Epithelial cell of proximal tubule (primary cell): Measurements from ENCODE around the gene DOK7. TPM values are rescaled to one million over a fixed set of nuclear protein-coding genes. Genes with fewer than 3 reads are reported as not detected.

Experiments used
- DNase-seq: peaks from one replicate; pipeline ENCODE4 v3.0.0-alpha.2; 2011; ENCODE audit warnings: low read depth
- H3K4me3 ChIP-seq: 2 replicates; pipeline ENCODE4 v1.5.1; 2011; ENCODE audit warnings: low read depth, mild to moderate bottlenecking, low read length
- total RNA-seq: library from RNA; depleted of rRNA; stranded (reverse); fragments of >200 nt; gene quantifications from 2 replicates; pipeline ENCODE4 v1.2.3, GENCODE V29; 2015
- TF ChIP-seq, protein P1 (sequence below): conservative IDR thresholded peaks from 2 replicates; pipeline ENCODE4 v1.5.1; 2012; ENCODE audit warnings: low read depth, mild to moderate bottlenecking, low read length

Gene DOK7
- total RNA-seq, 1 donor from 2014 or later: 0.81 TPM

DNA sequence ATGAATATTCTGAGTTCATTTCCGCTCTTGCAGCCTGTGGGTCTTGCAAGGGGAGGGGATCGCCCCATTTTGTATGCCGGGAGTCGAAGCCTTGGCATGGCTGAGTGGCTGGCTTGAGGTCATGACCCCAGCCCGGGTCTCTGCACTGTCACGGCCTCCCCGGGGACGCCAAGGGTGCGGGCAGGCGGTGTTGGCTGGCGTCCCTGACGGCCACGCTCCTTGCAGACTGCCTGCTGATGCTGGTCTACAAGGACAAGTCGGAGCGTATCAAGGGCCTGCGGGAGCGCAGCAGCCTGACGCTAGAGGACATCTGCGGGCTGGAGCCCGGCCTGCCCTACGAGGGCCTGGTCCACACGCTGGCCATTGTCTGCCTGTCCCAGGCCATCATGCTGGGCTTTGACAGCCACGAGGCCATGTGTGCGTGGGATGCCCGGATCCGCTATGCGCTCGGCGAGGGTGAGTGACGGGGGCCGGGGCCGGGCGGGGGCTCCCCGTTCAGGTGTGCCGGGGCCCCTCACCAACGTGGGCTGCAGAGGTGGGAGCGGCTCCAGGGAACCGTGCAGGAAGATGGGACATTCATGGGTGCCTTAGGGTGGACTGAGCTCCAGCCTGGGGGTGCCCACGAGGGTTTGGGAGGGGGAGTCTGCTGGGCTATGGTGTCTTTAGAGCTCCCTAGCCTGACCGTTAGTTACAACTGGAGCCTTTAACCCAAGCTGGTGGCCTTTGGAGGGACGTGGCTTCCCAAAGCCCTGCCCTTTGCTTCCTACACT lies 10.3 kb downstream of the DOK7 start:
- TF ChIP-seq, protein P1, sequence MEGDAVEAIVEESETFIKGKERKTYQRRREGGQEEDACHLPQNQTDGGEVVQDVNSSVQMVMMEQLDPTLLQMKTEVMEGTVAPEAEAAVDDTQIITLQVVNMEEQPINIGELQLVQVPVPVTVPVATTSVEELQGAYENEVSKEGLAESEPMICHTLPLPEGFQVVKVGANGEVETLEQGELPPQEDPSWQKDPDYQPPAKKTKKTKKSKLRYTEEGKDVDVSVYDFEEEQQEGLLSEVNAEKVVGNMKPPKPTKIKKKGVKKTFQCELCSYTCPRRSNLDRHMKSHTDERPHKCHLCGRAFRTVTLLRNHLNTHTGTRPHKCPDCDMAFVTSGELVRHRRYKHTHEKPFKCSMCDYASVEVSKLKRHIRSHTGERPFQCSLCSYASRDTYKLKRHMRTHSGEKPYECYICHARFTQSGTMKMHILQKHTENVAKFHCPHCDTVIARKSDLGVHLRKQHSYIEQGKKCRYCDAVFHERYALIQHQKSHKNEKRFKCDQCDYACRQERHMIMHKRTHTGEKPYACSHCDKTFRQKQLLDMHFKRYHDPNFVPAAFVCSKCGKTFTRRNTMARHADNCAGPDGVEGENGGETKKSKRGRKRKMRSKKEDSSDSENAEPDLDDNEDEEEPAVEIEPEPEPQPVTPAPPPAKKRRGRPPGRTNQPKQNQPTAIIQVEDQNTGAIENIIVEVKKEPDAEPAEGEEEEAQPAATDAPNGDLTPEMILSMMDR: no peak
- DNase-seq: no peak
- H3K4me3 ChIP-seq: no peak overlapping the region

DNA sequence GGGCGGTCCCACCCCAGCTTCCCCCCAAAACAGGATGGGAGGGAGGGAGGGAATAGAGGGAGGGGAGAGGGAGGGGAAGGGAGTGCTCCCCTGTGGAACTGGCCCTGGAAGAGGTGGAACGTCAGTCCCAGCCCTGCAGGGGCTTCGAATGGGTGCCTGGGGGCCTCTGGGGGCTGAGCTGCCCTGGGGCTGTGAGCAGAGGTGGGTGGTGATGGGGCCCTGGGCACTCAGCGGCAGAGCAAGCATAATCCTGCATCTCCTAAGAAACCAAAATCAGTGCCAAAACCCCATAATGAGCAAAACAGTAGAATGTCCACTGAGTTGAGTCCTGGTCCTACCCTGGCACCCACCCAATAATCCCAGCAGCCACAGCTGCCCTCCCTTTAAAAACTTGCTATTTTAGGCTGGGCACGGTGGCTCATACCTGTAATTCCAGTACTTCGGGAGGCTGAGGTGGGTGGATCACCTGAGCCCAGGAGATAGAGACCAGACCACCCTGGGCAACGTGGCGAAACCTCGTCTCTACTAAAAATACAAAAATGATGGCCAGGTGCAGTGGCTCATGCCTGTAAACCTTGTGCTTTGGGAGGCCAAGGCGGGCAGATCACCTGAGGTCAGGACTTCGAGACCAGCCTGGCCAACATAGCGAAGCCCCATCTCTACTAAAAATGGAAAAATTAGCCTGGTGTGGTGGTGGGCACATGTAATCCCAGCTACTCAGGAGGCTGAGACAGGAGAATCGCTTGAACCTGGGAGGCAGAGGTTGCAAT lies 11.1 kb downstream of the DOK7 start:
- no peak overlapping the region for H3K4me3 ChIP-seq
- TF ChIP-seq, protein P1: no peak
- DNase-seq: no peak

DNA sequence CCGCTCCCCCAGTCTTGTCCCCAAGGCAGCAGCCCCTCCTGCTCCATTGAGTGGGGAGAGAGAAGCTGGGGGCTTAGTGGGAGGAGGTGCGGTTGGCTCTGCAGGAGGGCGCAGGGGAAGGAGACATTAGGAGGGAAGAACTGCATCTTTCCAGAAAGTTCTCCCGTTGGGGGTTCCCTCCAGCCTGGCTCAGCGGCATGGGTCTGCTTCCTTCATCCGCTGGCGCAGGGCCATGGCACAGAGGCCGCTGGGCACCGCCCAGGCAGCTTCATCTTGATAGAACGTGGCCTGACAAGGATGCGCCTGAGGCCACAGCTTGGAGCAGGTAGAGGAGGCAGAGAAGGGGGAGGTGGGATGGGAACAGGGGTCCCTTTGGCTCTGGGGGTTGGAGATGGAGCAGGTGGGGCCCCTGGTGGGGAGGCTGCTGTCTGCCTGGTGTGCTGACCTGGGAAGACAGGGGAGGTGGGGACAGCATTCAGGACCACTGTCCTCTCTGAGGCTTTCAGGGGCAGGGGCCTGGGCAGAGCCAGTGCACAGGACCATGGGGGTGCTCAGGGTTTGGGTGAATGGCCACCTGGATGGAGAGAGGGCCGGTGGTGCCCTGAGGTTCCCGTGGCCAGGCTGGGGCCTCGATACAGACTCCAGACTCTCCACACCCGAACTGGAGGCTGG lies 12.1 kb downstream of the DOK7 start:
- no peak for DNase-seq
- no peak overlapping the region for H3K4me3 ChIP-seq
- TF ChIP-seq, protein P1: no peak

DNA sequence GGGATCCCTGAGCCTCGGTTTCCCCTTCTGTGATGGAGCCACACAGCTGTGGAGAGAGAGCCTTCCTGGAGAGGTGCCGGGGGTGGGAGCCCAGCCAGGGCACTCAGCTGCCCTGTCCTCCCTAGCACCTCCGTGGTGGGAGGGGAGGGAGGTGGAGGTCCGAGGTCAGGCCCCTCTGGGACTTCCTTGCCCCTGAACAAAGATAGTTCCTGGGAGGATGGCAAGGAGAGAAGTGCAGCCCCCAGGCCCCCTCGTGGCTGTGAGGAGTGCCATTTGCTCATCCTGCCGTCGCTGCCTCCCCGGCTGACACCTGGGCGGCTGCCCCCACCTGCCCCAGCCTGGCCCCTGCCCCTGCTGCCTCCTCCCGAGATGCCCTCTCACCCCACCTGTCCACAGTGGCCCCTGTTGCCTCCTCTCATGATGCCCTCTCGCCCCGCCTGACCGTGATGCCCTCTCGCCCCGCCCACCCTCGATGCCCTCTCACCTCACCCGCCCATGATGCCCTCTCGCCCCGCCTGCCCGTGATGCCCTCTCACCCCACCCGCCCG lies 12.7 kb downstream of the DOK7 start:
- TF ChIP-seq, protein P1: no peak
- H3K4me3 ChIP-seq: no peak overlapping the region
- no peak for DNase-seq

DNA sequence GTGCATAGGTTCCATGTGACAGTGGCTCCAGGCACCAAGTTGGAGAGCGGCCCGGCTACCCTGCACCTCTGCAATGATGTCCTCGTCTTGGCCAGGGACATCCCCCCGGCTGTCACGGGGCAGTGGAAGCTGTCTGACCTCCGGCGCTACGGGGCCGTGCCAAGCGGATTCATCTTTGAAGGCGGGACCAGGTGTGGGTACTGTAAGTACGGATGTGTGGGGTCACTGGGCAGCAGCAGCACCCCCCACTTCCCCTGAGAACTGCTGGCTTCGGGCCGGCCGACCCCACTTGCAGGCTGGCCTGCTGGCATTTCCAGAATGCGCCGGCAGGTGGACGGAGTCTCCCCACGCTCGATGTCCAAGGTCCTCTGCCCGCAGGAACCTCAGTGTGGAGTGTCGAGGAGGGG lies 13.2 kb downstream of the DOK7 start:
- H3K4me3 ChIP-seq: no peak overlapping the region
- DNase-seq: no peak
- TF ChIP-seq, protein P1: peak; percentile 29

DNA sequence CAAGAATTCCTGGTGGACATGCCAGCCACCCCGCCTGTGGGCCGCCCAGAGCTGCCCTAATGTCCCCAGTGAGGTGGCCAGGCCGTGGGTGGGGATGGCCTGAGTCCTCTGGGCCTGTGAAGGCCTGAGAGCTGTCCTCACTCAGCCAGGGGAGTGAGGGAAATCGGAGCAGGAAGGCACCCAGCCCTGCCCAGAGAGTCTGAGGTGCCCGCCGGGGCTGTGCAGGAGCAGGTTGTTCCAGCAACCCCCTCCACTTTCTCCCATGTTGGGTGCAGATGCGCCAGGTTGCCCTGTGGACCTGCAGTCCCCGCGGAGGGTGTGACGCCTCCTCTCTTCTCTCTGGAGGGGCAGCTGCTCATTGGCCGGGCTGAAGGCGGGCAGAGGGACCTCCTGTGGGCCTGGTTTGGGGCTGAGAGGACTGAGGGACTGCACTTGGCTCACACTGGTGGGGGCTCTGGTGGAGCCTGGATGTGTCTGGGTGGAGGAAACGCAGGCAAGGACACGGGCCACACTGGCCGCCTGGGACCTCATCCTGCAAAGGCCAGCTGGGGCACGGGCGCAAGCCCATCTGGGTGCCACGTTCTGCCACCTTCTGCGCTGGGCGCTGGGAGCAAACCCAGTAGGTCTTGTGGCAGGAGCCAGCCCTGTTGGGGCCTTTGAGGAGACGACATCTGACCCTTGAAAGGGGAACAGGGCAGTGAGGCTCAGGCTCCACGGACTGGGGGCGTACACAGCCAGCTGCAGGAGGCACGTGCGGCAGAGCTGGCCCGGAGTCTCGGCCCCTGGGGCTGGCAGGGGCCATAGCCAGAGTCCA lies 14.0 kb downstream of the DOK7 start:
- TF ChIP-seq, protein P1: no peak
- DNase-seq: no peak
- H3K4me3 ChIP-seq: no peak overlapping the region
